ENCODE measurements around the gene RNU11.

GRCh38 chr1:28606771-28607170 lies 41.6 kb upstream of the RNU11 start:
- TF ChIP-seq CTCF (conservative IDR thresholded peaks at IDR 0.05; ENCODE audit: low read length), result no peak
- TF ChIP-seq EZH2phosphoT487 (IDR thresholded peaks at IDR 0.05; ENCODE audit: borderline replicate concordance, low read depth, low read length), result no peak
